ENCODE results near the gene TMEM14B. TPM values are rescaled to one million over a fixed set of nuclear protein-coding genes. Genes with fewer than 3 reads are reported as not detected.
A peak's percentile ranks its signal among the peaks of the same experiment; 100 is the strongest.

Gene TMEM14B
- total RNA-seq, 1 donor from 2014 or later = 52.6 TPM

DNA sequence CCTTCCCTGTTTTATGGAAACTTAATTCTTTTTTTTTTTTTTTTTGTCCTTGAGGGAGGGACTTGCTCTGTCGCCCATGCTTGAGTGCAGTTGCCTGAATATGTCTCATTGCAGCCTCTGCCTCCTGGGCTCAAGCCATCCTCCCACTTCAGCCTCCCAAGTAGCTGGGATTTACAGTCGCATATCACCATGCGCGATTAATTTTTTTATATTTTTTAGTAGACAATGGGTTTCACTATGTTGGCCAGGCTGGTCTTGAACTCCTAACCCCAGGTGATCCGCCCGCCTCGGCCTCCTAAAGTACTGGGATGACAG lies 24.1 kb upstream of the TMEM14B start:
- Mint-ChIP-seq H3K9me3 (ENCODE audit: unreplicated experiment) (no peaks in the 10 kb centered on the region), H3K4me3 (ENCODE audit: unreplicated experiment) (peak overlapping the region; percentile 97), H3K4me1 (ENCODE audit: unreplicated experiment) (peaks cover 27% of the 10 kb centered on the region), H3K27ac (ENCODE audit: unreplicated experiment) (peak overlapping the region; percentile 92), H3K27me3 (ENCODE audit: unreplicated experiment) (peaks cover 8% of the 10 kb centered on the region), H3K36me3 (ENCODE audit: low read depth, unreplicated experiment) (peaks cover 15% of the 10 kb centered on the region)
- DNase-seq (ENCODE audit: low spot score) = no peak
- TF ChIP-seq, protein P1, sequence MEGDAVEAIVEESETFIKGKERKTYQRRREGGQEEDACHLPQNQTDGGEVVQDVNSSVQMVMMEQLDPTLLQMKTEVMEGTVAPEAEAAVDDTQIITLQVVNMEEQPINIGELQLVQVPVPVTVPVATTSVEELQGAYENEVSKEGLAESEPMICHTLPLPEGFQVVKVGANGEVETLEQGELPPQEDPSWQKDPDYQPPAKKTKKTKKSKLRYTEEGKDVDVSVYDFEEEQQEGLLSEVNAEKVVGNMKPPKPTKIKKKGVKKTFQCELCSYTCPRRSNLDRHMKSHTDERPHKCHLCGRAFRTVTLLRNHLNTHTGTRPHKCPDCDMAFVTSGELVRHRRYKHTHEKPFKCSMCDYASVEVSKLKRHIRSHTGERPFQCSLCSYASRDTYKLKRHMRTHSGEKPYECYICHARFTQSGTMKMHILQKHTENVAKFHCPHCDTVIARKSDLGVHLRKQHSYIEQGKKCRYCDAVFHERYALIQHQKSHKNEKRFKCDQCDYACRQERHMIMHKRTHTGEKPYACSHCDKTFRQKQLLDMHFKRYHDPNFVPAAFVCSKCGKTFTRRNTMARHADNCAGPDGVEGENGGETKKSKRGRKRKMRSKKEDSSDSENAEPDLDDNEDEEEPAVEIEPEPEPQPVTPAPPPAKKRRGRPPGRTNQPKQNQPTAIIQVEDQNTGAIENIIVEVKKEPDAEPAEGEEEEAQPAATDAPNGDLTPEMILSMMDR (IDR thresholded peaks at IDR 0.05; ENCODE audit: unreplicated experiment) = no peak

DNA sequence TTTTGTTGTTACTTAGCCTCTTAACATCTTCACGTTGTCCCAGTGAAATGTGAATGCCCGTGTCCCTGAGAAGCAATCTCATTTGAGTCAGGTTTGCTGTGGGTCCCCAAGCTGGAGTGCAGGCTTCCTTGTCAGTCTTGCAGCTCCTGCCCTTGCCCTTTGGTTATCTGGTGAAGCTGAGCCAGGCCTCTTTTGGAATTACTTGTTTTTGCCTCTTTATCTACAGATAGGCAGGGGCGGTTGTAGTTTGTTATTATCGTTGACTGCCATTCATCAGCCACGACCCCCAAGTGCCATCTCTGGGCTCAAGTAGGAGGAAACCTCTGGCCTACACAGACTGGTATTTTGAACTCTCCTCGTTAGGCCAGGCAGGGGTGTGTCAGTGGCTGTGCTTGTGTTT lies 22.6 kb upstream of the TMEM14B start:
- TF ChIP-seq, protein P1 (IDR thresholded peaks at IDR 0.05; ENCODE audit: unreplicated experiment) = no peak
- Mint-ChIP-seq H3K36me3 (ENCODE audit: low read depth, unreplicated experiment) (peaks cover 17% of the 10 kb centered on the region), H3K9me3 (ENCODE audit: unreplicated experiment) (no peaks in the 10 kb centered on the region), H3K27ac (ENCODE audit: unreplicated experiment) (no peak overlapping the region), H3K27me3 (ENCODE audit: unreplicated experiment) (peaks cover 7% of the 10 kb centered on the region), H3K4me1 (ENCODE audit: unreplicated experiment) (peaks cover 27% of the 10 kb centered on the region), H3K4me3 (ENCODE audit: unreplicated experiment) (no peak overlapping the region)
- DNase-seq (ENCODE audit: low spot score) = no peak

DNA sequence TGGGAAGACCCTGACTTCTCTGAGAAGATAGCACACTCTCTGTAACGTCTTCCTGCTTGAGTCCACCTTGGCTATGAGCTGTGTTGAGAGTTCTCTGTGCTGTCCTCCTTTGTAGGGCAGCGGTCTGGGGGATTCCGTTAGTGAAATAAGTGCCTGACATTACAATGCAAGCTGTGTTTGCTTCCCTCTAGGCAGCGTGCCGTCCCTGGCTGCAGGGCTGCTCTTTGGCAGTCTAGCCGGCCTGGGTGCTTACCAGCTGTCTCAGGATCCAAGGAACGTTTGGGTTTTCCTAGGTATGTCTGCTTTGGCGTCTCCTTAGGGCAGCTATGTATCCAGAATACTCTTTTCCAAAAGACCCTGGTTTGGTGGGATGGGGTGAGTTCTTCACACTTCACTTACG lies 21.9 kb upstream of the TMEM14B start:
- peaks cover 7% of the 10 kb centered on the region for H3K27me3 Mint-ChIP-seq (ENCODE audit: unreplicated experiment)
- H3K27ac Mint-ChIP-seq (ENCODE audit: unreplicated experiment) = peak overlapping the region; percentile 75
- peak overlapping the region; percentile 79 for H3K4me3 Mint-ChIP-seq (ENCODE audit: unreplicated experiment)
- TF ChIP-seq, protein P1 (IDR thresholded peaks at IDR 0.05; ENCODE audit: unreplicated experiment) = no peak
- no peaks in the 10 kb centered on the region for H3K9me3 Mint-ChIP-seq (ENCODE audit: unreplicated experiment)
- no peak for DNase-seq (ENCODE audit: low spot score)
- peaks cover 27% of the 10 kb centered on the region for H3K4me1 Mint-ChIP-seq (ENCODE audit: unreplicated experiment)
- H3K36me3 Mint-ChIP-seq (ENCODE audit: low read depth, unreplicated experiment) = peaks cover 22% of the 10 kb centered on the region

DNA sequence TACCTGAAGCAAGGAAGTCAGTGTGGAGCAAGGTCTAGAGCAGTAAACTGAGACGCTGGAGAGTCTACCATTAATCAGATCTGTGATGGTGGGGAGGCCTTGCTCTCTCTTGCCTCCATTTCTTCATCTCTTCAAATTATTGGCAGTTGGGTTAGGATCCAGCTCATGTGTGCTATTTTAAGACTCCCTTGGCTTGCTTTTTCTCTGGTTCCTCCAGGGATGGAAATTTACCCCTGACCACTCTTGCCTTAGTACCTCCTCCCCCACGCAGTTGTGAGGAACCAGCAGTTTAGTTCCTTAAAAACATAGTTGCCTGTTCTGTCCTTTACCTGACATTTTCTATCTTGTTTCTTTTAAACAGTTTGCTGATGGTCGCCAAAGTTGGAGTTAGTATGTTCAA lies 17.4 kb upstream of the TMEM14B start:
- DNase-seq (ENCODE audit: low spot score) = no peak
- Mint-ChIP-seq H3K36me3 (ENCODE audit: low read depth, unreplicated experiment) (peaks cover 26% of the 10 kb centered on the region), H3K27ac (ENCODE audit: unreplicated experiment) (no peak overlapping the region), H3K4me3 (ENCODE audit: unreplicated experiment) (no peak overlapping the region), H3K4me1 (ENCODE audit: unreplicated experiment) (peaks cover 5% of the 10 kb centered on the region), H3K27me3 (ENCODE audit: unreplicated experiment) (peaks cover 3% of the 10 kb centered on the region), H3K9me3 (ENCODE audit: unreplicated experiment) (no peaks in the 10 kb centered on the region)
- TF ChIP-seq, protein P1 (IDR thresholded peaks at IDR 0.05; ENCODE audit: unreplicated experiment) = no peak

DNA sequence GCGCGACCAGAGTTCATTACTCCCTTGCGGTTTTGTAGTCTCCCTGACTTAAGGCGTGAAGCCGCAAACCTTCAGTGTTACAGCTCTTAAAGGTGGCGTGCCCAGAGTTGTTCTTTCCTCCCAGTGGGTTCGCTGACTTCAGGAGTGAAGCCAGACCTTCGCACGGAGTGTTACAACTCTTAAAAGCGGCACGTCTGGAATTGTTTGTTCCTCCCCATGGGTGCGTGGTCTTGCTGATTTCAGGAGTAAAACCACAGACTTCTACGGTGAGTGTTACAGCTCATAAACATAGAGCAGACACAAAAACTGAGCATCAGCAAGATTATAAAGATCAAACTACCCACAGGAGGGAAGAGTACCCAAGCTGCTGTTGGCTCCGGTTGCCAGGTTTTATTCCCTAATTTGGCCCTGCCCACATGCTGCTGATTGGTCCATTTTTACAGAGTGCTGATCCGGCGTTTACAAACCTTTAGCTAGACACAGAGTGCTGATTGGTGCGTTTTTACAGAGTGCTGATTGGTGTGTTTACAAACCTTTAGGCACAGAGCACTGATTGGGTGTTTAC lies 14.4 kb upstream of the TMEM14B start:
- H3K36me3 Mint-ChIP-seq (ENCODE audit: low read depth, unreplicated experiment) = peaks cover 15% of the 10 kb centered on the region
- no peaks in the 10 kb centered on the region for H3K9me3 Mint-ChIP-seq (ENCODE audit: unreplicated experiment)
- no peak overlapping the region for H3K4me3 Mint-ChIP-seq (ENCODE audit: unreplicated experiment)
- H3K27ac Mint-ChIP-seq (ENCODE audit: unreplicated experiment) = no peak overlapping the region
- no peaks in the 10 kb centered on the region for H3K4me1 Mint-ChIP-seq (ENCODE audit: unreplicated experiment)
- TF ChIP-seq, protein P1 (IDR thresholded peaks at IDR 0.05; ENCODE audit: unreplicated experiment) = no peak
- no peak for DNase-seq (ENCODE audit: low spot score)
- H3K27me3 Mint-ChIP-seq (ENCODE audit: unreplicated experiment) = peaks cover 1% of the 10 kb centered on the region

All from endothelial cell (in vitro differentiated cells).